Neural cell (in vitro differentiated cells): ENCODE results near the gene DMXL2. TPM values are rescaled to one million over a fixed set of nuclear protein-coding genes. Genes with fewer than 3 reads are reported as not detected.

Source experiments
- H2AFZ ChIP-seq: fragments of 200-600, 300-800 bp; sonication (generic), shearing (Covaris generic); 2 replicates; pipeline ENCODE4 v1.6.0; 2014; ENCODE audit warnings: low read depth, mild to moderate bottlenecking, antibody characterized with exemption, low read length, moderate library complexity
- H3F3A ChIP-seq: fragments of 200-600 bp; shearing (Covaris generic); 2 replicates; pipeline ENCODE4 v1.6.1; 2016; ENCODE audit warnings: mild to moderate bottlenecking, moderate library complexity, mixed read lengths, antibody characterized with exemption, low read length; ENCODE audit not compliant: insufficient read depth, poor library complexity, severe bottlenecking
- H3K27ac ChIP-seq: fragments of 200-600, 300-800 bp; sonication (generic), shearing (Covaris generic); 2 replicates; pipeline ENCODE4 v1.5.1; 2014; ENCODE audit warnings: mild to moderate bottlenecking, low read length, moderate library complexity
- H3K27me3 ChIP-seq: fragments of 300-800, 200-600 bp; sonication (generic), shearing (Covaris generic); 2 replicates; pipeline ENCODE4 v1.6.0; 2014; ENCODE audit warnings: mild to moderate bottlenecking, low read depth, low read length, moderate library complexity; ENCODE audit not compliant: insufficient read depth
- H3K36me3 ChIP-seq: fragments of 300-800, 200-600 bp; sonication (generic), shearing (Covaris generic); 2 replicates; pipeline ENCODE4 v1.5.1; 2014; ENCODE audit warnings: mild to moderate bottlenecking, antibody characterized with exemption, low read length, moderate library complexity; ENCODE audit not compliant: insufficient read depth
- H3K4me2 ChIP-seq: fragments of 300-800, 200-600 bp; sonication (generic), shearing (Covaris generic); 2 replicates; pipeline ENCODE4 v1.6.0; 2014; ENCODE audit warnings: mild to moderate bottlenecking, low read length
- H3K4me3 ChIP-seq: fragments of 300-800, 200-600 bp; sonication (generic), shearing (Covaris generic); 2 replicates; pipeline ENCODE4 v1.5.1; 2014; ENCODE audit warnings: mild to moderate bottlenecking, low read length, moderate library complexity
- H3K79me2 ChIP-seq: fragments of 200-600 bp; shearing (Covaris generic); replicated peaks from 2 replicates; pipeline ENCODE4 v1.6.0; 2014; ENCODE audit warnings: mild to moderate bottlenecking, low read length, moderate library complexity; ENCODE audit not compliant: insufficient read depth
- H3K9ac ChIP-seq: fragments of 300-800, 200-600 bp; sonication (generic), shearing (Covaris generic); 2 replicates; pipeline ENCODE4 v1.6.1; 2016; ENCODE audit warnings: mild to moderate bottlenecking, low read length, mixed read lengths
- H3K9me2 ChIP-seq: fragments of 200-600 bp; shearing (Covaris generic); 2 replicates; pipeline ENCODE4 v1.6.1; 2016; ENCODE audit warnings: mild to moderate bottlenecking, low read length, mixed read lengths; ENCODE audit not compliant: insufficient read depth
- H3K9me3 ChIP-seq: fragments of 200-600, 300-800 bp; sonication (generic), shearing (Covaris generic); 2 replicates; pipeline ENCODE4 v1.6.1; 2016; ENCODE audit warnings: mild to moderate bottlenecking, mixed run types, low read length, moderate library complexity, mixed read lengths
- H4K20me1 ChIP-seq: fragments of 200-600 bp; shearing (Covaris generic); 2 replicates; pipeline ENCODE4 v1.6.1; 2016; ENCODE audit warnings: mild to moderate bottlenecking, mixed run types; ENCODE audit not compliant: insufficient read depth
- CTCF ChIP-seq: fragments of 450-650 bp; IDR thresholded peaks from 2 replicates; pipeline ENCODE4 v1.5.1; 2014; ENCODE audit warnings: antibody characterized with exemption, mild to moderate bottlenecking, moderate library complexity; ENCODE audit not compliant: poor library complexity, severe bottlenecking
- EP300 ChIP-seq: fragments of 450-650 bp; conservative IDR thresholded peaks from 2 replicates; pipeline ENCODE4 v1.6.1; 2014; ENCODE audit warnings: antibody characterized with exemption, mild to moderate bottlenecking, moderate library complexity; ENCODE audit not compliant: poor library complexity, severe bottlenecking
- EZH2 ChIP-seq: fragments of 200-600, 300-800 bp; shearing (Covaris generic), sonication (generic); IDR thresholded peaks from 2 replicates; pipeline ENCODE4 v1.6.1; 2014; ENCODE audit warnings: antibody characterized with exemption, low read length, borderline replicate concordance, mild to moderate bottlenecking; ENCODE audit not compliant: insufficient read depth, poor library complexity, severe bottlenecking
- MXI1 ChIP-seq: fragments of 450-650 bp; conservative IDR thresholded peaks from 2 replicates; pipeline ENCODE4 v1.6.1; 2014; ENCODE audit warnings: antibody characterized with exemption, mild to moderate bottlenecking; ENCODE audit not compliant: poor library complexity, severe bottlenecking
- POLR2AphosphoS5 ChIP-seq: IDR thresholded peaks from 2 replicates; pipeline ENCODE4 v1.6.1; 2012
- RAD21 ChIP-seq: fragments of 450-650 bp; conservative IDR thresholded peaks from 2 replicates; pipeline ENCODE4 v1.6.1; 2014; ENCODE audit warnings: antibody characterized with exemption, mild to moderate bottlenecking, moderate library complexity
- REST ChIP-seq: IDR thresholded peaks from 2 replicates; pipeline ENCODE4 v1.6.1; 2012; ENCODE audit warnings: borderline replicate concordance
- SMC3 ChIP-seq: fragments of 450-650 bp; conservative IDR thresholded peaks from 2 replicates; pipeline ENCODE4 v1.6.1; 2014; ENCODE audit warnings: antibody characterized with exemption, mild to moderate bottlenecking, moderate library complexity; ENCODE audit not compliant: poor library complexity
- TAF1 ChIP-seq: IDR thresholded peaks from 2 replicates; pipeline ENCODE4 v1.6.1; 2012; ENCODE audit warnings: low read depth
- polyA plus RNA-seq: library from polyadenylated mRNA; depleted of rRNA; stranded (reverse); fragments of >200 nt; gene quantifications from 2 replicates; pipeline ENCODE4 v1.2.3, GENCODE V29; 2014

DMXL2 gene
- polyA plus RNA-seq, 1 donor from 2014 or later, result 176 TPM

GRCh38 chr15:51588966-51589365 lies 33.6 kb downstream of the DMXL2 start:
- no peak for TF ChIP-seq POLR2AphosphoS5
- no peak for TF ChIP-seq EP300
- TF ChIP-seq MXI1, result no peak
- TF ChIP-seq REST, result no peak
- TF ChIP-seq SMC3, result no peak
- TF ChIP-seq CTCF, result no peak
- no peak for TF ChIP-seq RAD21
- no peak for TF ChIP-seq EZH2
- no peak for TF ChIP-seq TAF1
- Histone ChIP-seq H2AFZ (no peak overlapping the region), H3K36me3 (no peaks in the 10 kb centered on the region), H3F3A (no peaks in the 10 kb centered on the region), H3K9me3 (peaks cover 2% of the 10 kb centered on the region), H3K4me3 (no peak overlapping the region), H3K4me2 (no peak overlapping the region), H3K27me3 (no peaks in the 10 kb centered on the region), H3K9ac (no peak overlapping the region), H3K9me2 (no peaks in the 10 kb centered on the region), H4K20me1 (no peaks in the 10 kb centered on the region), H3K27ac (no peak overlapping the region), H3K79me2 (peaks cover 12% of the 10 kb centered on the region)

- H3K79me2 ChIP-seq, result peaks cover 14% of the 10 kb centered on the region
- H3K27ac ChIP-seq, result no peak overlapping the region
- TF ChIP-seq RAD21 (no peak), CTCF (no peak), POLR2AphosphoS5 (no peak), EP300 (no peak), EZH2 (no peak), SMC3 (no peak), TAF1 (no peak), REST (no peak), MXI1 (no peak)
- H3K27me3 ChIP-seq, result no peaks in the 10 kb centered on the region
- H3K4me3 ChIP-seq, result no peak overlapping the region
- peaks cover 2% of the 10 kb centered on the region for H3K9me3 ChIP-seq
- no peaks in the 10 kb centered on the region for H4K20me1 ChIP-seq
- H3K4me2 ChIP-seq, result no peak overlapping the region
- no peaks in the 10 kb centered on the region for H3F3A ChIP-seq
- H3K9me2 ChIP-seq, result no peaks in the 10 kb centered on the region
- H3K36me3 ChIP-seq, result no peaks in the 10 kb centered on the region
- H3K9ac ChIP-seq, result no peak overlapping the region
- H2AFZ ChIP-seq, result no peak overlapping the region
These were observed 36.6 kb downstream of the DMXL2 start for GRCh38 chr15:51585986-51586385.
